NOMO-1 treated with DMSO at 0.1 percent for 48 hours (cell line): Measurements from ENCODE around the gene SDK2.

ENCODE experiments used
- DNase-seq: peaks from one replicate; lab custom pipeline; 2025; ENCODE audit not compliant: unreplicated experiment; lab: John Stamatoyannopoulos, UW

The SDK2 gene

DNA sequence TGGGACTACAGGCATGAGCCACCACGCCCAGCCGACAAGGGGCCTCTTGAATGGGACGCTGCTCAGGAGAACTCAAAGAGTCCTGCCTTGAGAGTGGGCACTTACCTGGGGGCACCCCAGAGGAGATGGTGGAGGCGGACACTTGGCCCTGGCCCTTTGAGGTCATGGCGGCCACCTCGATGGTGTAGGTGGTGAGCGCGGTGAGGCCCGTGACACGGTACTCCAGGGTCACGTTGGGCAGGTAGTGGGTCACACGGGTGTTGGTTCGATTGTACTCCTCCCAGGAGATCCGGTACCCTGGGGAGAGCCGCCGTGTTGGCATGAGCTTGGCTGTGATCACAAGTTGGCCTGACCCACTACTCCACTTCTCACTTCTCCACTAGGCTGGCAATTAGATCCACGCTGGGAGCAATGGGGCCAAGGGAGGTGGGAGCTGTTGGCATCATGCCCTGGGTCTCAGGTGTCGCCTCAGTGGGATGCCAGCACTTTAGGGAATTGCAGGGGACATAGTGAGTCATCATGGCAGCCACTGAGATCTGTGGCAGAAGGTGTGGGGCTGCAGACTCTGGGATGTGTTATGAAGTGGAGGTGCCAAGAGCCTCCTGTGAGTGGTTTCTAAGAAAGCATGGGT is 243.2 kb downstream of the SDK2 start:
- no peak for DNase-seq

DNA sequence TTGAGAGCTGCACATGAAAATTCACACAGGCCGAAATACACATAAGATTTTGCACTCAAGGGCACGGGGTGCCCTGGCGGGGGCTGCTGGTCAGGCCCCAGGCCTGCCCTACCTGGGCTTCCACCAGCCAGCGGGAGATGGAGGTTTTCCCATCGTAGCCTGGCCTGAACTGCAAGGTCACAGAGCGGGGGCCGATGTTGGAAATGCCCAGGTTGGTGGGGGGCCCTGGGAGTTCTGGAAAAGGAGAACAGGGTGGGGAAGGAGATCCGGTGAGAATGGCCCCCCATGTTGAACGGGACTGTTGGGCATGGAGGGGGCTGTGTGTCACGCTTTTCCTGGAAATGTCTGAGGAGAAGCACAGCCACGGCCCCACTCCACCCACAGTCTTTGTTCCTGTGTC is 245.2 kb downstream of the SDK2 start:
- DNase-seq: no peak

DNA sequence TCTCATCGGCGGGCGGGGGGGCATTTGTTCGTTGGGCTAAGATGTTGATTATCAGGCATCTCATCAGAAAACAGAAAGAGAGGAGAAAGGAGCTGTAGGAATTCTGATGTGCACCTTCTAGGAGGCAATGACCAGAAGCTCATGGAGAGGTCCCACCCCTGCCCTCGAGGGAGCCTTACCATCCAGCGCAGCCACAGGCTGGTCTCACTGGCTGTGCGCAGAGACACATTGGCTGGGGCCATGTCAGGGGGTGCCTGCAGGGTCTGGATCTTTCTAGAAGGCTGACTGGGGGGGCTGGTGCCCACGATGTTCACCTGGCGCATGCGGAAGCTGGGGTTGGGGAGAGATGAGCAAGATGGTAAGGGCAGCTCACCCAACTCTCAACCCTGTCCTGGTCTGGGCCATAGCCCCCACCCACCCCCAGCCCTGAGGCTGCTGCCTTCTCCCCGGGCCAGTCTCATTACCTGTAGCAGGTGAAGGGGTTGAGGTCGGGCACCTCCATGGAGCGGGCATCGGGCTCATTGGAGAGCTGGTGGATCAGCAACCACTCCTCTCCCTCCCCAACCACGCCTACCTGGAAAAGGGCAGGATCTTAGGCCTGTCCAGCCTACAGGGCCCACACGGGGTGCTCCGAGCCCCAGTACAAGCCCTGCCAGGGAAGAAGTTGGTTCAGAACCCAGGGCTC is 246.2 kb downstream of the SDK2 start:
- no peak for DNase-seq

DNA sequence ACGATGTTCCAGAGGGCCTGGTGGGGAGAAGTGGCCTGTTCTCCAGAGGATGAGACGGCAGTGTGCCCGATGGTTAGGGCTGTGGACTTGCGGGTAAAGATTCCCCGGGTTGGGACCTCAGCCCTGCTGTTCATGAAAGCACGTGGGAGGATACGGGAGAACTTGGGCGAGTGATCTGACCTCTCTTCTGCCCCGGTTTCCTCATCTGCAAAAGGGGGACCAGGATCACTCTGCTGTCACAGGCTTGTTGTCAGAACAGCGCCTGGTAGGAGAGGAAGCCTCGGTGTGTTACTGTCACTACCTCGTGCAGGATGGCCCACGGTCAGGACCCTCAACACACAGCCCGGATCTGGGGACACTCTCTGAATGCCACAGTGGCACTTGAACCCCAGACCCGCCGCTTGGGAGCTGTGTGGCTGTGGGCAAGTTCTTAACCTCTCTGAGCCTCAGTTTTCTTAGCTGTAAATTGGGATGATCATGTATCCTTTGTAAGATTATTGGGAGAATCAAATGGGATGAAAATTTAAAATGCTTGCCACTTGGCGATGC is 246.9 kb downstream of the SDK2 start:
- no peak for DNase-seq

DNA sequence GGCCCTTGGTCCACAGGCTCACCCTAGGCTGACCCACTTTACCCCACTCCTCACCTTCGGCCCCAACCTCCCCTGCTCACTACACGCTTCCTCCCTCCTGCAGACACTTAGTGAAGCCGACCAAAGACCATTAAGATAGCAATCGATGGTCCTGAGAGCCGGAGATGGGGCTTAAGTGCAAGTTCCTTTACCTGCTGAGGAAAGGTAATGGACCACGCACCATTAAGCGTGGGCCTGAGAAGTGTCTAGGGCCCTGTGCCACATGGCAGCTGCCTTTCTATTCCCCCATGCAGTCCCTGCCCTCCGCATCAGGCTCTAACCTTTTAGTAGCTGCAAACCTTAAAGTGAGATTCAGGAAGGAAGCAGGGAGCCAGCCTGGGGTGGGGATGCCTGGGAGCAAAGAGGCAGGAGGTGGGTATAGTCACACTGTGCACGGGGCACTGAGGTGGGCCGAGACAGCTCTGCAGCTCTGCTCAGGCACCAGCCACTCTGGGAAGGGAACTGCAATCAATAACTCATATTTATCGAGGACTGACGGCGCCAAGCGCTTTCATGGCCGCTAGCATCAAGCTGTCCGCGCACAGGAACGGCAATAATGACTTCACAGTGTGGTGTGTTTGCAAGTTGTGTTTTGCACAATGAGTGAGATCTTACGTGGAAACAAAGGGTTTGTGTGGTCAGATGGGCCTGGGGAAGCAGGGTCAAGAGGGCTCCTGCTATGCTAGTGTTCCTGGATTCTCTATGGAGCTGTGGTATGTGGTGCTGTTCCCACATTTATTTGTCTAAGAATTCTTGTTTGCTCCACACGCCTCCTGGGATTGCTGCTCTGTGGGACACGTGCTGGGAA is 247.6 kb downstream of the SDK2 start:
- DNase-seq: no peak

DNA sequence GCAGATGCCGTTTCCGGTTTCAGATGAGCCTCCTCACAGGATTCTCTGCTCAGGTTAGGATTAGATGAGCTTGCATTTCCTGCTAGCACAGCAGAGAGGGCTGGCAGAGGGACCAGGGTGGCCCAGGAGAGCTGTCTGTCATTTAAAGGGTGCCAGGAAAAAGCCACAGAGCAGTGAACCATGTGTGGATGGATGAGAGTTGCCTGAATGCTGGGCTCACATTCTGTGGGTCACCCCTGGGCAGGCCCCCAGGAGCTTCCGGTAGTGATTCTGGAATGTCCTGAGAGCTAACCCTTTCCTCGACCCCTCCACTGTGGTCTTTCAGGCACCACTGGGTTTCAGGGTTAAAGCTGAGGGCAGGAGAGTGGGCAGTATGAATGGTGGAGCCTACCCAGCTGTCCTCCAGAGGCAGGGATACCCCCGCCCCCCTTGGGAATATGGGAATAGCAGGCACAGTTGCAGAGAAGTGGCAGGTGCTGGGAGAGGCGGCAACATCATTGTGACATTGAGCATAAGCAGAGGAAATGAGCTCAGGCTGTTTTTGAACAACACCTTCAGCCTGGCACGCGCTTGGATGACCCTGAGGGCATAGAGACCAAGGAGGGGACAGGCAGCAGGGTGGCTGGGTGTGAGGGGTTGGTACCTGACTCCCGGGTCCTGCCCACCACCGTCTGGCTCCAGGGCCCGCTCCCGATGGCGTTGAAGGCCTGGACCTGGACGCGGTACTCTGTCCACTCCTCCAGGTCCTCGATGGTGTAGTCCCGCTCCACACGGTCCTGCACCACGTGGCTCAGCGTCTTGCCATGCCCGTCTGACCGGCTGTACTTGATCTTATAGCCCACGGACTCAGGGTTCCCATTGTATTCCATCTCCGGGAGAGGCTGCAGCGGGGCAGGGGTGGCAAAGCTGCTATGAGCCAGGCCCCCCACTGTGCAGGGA is 249.5 kb downstream of the SDK2 start:
- DNase-seq: no peak

DNA sequence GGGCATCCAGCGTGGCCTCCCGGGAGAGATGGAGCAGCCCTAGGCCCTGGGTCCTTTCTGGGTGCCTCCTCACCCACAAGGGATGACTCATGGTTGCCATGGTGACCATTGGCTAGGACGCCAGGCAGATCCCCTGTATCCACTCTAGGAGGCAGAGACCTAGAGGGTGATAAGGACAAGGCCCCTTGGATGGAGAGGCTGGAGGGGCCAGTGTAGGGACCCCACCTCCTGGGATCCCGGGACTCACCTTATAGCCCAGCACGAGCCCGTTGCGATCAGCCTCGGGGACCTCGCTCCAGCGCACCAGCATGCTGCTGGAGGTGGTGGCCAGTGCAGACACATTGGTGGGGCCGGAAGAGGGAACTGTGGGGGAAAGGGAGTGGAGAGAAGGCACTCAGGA is 250.3 kb downstream of the SDK2 start:
- no peak for DNase-seq

DNA sequence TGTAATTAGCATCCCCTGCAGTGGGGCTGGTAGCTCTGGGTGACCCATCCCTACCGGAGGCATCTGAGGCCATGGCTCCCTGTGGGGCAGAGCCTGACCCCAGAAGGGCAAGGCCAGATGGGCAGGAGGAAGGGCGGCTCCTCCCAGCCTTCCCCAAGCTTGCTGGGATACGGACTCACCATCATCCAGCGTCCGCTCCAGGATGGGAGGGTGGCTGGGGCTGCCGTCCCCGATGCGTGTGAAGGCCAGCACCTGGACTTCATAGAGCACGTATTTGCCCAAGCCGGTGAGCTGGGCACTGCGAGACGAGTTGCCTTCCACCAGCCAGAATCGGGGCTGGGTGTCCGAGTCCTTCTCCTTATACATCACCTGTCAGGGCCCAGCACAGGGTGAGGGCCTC is 250.9 kb downstream of the SDK2 start:
- no peak for DNase-seq

DNA sequence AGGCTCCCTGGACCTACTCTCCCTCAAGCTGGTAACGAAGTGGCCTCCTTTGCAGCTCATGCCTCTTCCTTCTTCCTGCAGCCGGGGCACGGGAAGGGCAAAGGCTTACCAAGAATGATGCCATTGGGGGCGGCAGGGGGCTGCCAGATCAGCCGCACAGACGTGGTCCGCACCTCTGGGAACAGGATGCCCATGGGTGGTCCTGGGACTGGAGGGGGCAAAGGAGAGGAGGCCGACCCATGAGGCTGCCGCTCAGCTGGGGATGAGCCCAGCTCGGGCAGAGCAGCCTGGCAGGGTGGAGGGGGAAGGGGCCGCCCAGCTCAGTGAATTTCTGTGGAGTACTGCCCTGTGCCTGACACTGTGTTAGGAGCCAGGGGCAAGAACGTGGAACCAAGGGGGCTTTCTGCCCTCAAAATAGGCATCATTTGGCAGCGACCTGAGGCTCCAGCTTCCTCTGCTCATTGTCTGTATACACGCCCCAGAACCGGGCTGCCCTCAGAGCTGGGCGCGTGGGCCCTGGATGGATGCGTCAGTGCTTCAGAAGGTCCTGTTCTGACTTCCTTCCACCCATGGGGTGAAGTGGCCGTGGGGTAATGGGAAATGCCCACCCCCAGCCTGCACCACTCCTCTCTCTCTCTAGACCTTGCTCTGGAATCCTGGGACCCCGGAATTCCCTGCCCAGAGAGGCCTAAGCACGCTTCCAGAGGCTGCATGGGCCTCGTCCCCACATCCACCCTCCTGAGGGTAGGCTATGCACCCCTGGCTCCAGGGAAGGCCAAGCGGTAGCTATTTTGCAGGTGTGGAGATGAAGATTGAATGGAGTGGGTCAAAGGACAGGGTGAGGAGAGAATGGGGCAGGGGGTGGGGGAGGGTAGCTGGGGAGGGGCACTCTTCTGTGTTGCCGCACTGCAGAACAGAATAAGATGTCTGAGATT is 252.6 kb downstream of the SDK2 start:
- no peak for DNase-seq

DNA sequence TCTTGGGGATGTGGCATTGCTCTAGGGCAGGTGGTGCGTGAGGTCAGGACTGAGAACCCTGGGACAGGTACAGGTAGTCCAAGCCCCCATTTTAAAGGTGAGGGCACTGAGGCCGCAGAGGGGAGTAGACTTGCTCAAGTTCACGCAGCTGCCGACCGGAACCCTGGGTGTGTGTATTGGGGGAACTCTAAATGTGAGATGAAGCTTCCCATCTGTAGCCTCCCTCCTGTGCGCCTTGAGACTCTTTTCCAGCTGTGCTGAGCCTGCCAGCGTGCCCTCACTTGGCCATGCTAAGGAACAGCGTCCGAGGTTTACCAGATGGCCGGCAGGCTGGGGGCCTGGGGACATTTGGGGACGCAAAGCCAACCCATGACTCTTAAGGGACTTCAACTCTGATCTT is 253.4 kb downstream of the SDK2 start:
- no peak for DNase-seq

DNA sequence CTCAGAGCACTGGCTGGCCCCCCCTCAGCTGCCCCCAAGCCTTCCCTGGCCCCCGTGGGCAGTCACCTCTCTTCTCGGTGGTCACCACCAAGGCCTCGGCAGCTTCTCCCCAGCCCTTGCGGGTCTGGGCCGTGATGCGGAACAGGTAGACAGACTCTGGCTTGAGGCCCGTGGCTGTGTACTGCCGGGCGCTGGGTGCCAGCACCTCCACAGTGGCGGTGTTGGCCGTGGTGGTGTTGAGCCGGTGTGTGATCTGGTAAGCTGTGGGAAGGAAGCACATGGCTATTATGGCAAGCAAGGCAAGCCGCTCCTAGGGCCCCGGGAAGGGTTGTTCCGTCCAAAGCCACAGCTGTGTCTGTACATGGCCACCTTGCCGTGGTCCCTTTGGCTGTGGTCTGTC is 254.0 kb downstream of the SDK2 start:
- no peak for DNase-seq

DNA sequence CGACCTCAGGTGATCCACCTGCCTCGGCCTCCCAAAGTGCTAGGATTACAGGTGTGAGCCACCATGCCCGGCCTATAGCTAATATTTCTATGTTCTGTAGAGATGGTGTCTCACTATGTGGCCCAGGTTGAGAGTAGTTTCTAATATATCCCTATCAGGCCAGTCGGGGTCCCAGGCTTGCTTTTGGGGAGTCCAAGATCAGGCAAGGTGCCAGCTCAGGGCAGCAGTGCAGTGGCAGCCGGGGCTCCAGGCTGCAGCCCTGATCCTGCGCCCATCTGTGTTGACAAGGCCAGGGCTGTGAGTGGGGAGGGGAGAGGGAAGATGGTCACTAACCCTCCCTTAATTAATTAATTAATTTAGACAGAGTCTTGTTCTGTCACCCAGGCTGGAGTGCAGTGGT is 254.8 kb downstream of the SDK2 start:
- DNase-seq: no peak

DNA sequence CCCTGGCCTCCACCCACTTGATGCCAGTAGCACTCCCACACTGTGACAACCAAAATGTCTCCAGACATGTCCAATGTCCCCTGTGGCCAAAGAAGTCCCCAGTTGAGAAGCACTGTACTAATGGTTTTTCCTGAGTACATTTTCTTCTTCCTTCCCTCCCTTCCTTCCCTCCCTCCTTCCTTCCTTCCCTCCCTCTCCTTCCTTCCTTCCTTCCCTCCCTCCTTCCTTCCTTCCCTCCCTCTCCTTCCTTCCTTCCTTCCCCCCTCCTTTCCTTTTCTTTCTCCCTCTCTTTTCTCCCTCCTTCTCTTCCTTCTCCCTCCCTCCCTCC is 255.7 kb downstream of the SDK2 start:
- DNase-seq: no peak

DNA sequence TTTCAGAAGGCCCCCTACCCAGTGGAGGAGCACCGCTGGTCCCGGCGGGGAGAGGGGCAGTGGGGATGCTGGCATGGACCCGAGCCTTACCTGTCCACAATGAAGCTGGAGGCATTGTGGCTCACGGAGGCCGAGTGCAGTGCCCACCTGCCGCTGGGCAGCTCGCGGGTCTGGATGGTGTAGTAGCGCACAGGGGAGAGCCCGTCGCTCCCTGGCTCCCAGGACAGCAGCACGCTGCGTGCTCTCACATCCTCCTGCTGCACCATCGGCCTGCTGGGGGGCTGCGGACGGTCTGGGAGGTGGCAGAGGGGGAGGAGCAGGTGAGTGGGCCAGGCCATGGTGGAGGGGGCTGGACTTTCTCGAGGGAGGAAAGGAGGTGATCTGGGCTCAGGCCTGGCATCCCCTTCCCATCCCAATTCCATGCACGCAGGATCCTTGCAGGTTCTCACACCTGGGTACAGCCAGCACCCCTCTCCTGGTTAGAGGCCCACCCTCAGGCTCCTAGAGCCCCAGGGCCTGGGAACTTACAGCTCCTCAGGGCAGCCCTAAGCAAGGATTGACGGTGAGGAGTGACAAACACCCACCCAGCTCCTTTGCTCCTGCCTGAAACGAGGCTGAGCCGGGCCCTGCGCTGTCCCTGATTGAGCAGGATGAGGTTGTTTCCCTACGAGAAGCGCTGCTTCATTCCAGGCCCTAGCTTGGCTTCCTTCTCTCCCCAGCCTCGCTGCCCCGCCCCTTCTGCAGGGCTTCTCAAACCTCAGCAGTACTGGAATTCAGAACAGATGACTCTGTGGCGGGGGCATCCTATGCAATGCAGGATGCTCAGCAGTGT is 256.3 kb downstream of the SDK2 start:
- DNase-seq: no peak

DNA sequence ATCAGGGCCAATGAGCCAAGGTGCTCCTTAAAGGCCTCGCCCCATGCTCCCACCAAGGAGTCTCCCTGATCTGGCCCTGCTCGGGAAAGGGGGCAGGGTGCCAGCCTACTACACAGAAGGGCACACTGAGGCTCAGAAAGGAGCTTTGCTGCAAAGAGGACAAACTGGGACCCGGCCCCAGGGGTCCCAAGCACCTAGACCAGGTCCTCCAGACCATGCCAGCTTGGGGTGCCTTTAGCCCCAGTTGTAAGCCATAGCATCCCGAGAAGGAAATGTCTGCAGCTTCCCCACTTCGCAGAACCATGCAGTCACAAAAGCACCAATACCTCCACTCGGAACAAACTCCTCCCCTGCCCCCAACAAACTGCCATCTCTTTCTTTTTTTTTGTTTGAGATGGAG is 257.7 kb downstream of the SDK2 start:
- DNase-seq: no peak

DNA sequence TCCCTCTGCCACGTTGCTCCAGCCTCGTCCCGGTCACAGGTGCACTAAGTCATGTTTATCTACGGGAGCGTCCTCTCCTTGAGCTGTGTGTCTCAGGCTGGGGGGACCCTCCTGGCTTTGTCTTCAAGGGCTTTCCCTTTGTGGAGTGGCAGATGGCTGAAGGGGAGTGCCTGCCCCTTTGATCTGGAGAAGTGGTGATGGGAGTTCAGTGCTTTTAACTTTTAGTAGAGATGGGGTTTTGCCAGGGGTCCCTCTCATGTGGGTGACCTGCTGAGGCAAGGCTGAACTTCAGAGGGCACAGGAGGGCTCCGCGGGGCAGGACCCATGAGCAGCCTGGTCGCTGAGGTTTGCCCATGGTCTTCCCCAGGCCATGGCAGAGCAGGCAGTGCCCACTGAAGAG is 259.3 kb downstream of the SDK2 start:
- no peak for DNase-seq

DNA sequence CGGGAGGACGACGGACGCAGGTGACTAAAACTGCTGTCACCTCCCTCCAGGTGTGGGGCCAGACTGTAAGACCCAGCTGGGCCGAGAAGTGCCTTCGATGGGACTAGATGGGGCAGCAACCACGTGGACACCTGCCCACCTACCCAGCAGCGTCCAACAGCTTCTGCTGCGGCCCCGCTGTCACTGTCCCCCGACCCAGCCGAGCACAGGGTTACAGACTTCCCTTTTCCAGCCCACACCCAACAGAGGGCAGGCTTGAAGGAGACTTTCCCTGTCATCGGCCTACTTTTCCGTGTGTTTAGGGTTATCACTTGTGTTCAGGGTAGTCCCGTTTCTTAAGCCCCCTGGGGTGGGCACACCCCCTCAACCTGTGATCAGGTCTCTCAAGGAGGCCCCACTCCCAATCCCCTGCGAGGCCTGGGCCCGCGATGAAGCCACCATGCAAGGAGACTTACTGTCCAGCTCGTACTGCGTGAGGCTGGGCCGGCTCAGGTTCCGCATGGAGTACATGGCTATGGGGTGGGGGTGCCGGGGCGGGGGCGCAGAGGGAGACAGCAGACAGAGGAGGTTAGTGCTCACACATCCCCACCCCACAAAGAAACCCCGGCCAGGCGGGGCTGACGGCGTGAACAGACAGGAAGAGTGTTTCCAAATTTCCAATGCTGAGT is 263.7 kb downstream of the SDK2 start:
- DNase-seq: no peak

DNA sequence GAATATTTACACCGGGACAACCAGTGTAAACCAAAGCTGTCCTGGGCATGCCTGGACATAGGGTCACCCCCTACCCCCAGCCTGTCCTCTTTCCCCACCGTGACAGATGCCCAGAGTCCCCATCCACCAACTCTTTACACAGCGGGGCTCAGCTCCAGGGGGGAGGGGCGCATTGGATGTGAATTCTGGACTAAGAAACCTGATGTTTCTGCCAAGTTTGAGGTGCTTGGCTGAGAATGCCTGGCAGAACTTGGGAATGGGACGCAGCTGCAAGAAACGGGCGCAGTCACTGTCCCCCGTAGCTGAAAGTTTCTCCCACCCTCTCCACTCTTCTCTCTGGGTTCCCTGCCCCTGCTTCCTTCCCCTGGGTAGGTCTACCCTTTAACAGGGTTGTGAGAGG is 264.4 kb downstream of the SDK2 start:
- no peak for DNase-seq
